ENCODE data around the gene HIVEP1.

DNA sequence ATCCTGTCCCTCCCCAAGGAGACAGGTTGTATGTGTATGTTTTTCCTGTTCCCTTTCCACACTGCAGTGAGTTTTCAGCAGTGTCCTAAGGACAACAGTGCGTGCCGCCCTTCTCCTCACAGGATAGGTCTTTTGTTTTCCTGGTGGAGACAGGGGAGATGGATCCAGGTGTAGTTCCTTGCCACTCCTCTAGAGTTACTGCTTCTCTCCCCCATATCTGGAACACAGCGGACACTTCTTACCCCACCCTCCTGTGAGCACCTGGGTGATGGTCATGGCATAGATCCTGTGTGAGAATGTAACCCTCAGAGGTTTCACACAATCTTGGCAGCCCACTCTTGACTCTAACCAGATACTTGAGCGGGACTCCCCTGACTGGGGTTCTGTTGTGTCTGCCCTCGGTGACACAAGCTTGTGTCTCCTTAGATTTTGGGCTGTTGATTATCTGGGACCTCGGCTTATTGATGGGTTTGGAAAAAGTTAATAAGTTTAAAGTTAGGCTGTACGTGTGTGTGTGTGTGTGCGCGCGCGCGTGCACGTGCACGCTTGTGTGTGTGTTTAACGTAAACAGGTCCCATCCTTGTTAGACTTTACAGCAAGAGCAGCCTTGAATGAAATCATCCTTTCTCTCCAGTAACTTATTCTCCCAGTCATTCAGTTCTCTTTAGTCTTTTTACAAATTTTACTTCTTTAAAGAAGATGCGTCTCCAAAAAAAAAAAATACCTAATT, 146.7 kb downstream of the HIVEP1 start:
- TF ChIP-seq, protein P1, sequence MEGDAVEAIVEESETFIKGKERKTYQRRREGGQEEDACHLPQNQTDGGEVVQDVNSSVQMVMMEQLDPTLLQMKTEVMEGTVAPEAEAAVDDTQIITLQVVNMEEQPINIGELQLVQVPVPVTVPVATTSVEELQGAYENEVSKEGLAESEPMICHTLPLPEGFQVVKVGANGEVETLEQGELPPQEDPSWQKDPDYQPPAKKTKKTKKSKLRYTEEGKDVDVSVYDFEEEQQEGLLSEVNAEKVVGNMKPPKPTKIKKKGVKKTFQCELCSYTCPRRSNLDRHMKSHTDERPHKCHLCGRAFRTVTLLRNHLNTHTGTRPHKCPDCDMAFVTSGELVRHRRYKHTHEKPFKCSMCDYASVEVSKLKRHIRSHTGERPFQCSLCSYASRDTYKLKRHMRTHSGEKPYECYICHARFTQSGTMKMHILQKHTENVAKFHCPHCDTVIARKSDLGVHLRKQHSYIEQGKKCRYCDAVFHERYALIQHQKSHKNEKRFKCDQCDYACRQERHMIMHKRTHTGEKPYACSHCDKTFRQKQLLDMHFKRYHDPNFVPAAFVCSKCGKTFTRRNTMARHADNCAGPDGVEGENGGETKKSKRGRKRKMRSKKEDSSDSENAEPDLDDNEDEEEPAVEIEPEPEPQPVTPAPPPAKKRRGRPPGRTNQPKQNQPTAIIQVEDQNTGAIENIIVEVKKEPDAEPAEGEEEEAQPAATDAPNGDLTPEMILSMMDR (IDR thresholded peaks at IDR 0.05): peak; percentile 20; the same call in 1 of the 2 replicates
- no peak for TF ChIP-seq ZFX (IDR thresholded peaks at IDR 0.05; ENCODE audit: borderline replicate concordance)
